SH-SY5Y (cell line): ENCODE measurements around the gene PYGO2.

ENCODE experiments used
- GATA2 ChIP-seq: IDR thresholded peaks from 2 replicates; pipeline ENCODE4 v1.6.1; 2011; ENCODE audit warnings: mild to moderate bottlenecking, low read depth, low read length
- GATA3 ChIP-seq: IDR thresholded peaks from 2 replicates; pipeline ENCODE4 v1.6.1; 2011; ENCODE audit warnings: low read depth, mild to moderate bottlenecking, low read length, moderate library complexity

GRCh38 chr1:154934358-154934948, 27.1 kb downstream of the PYGO2 start:
- TF ChIP-seq GATA2 (no peak), GATA3 (no peak)
